ENCODE data around the gene ZNF668.

Gene ZNF668

GRCh38 chr16:31073970-31074813 is at the start of gene ZNF668, which contains the start of gene ZNF646:
Gene ZNF668, minus strand, starts transcription at chr16:31074240. Its CDS starts 9,781 bp downstream, at chr16:31064459.
Gene ZNF646, plus strand, starts transcription at chr16:31074422. Its CDS starts 1,903 bp downstream, at chr16:31076325.
- peak; percentile 98 for DNase-seq (ENCODE audit: low read depth)

GRCh38 chr16:31120129-31120528 is 46.1 kb upstream of the ZNF668 start:
- no peak for DNase-seq (ENCODE audit: low read depth)

- no peak for DNase-seq (ENCODE audit: low read depth)
Observed at GRCh38 chr16:31118223-31119155, 44.4 kb upstream of the ZNF668 start.

GRCh38 chr16:31117384-31118222 is 43.6 kb upstream of the ZNF668 start, which contains the start of gene KAT8:
Gene KAT8, plus strand, starts transcription at chr16:31117664. Its CDS starts 18 bp downstream, at chr16:31117682.
- DNase-seq (ENCODE audit: low read depth) = peak; percentile 96

GRCh38 chr16:31114468-31114867 is 40.4 kb upstream of the ZNF668 start:
- DNase-seq (ENCODE audit: low read depth) = no peak

DNA sequence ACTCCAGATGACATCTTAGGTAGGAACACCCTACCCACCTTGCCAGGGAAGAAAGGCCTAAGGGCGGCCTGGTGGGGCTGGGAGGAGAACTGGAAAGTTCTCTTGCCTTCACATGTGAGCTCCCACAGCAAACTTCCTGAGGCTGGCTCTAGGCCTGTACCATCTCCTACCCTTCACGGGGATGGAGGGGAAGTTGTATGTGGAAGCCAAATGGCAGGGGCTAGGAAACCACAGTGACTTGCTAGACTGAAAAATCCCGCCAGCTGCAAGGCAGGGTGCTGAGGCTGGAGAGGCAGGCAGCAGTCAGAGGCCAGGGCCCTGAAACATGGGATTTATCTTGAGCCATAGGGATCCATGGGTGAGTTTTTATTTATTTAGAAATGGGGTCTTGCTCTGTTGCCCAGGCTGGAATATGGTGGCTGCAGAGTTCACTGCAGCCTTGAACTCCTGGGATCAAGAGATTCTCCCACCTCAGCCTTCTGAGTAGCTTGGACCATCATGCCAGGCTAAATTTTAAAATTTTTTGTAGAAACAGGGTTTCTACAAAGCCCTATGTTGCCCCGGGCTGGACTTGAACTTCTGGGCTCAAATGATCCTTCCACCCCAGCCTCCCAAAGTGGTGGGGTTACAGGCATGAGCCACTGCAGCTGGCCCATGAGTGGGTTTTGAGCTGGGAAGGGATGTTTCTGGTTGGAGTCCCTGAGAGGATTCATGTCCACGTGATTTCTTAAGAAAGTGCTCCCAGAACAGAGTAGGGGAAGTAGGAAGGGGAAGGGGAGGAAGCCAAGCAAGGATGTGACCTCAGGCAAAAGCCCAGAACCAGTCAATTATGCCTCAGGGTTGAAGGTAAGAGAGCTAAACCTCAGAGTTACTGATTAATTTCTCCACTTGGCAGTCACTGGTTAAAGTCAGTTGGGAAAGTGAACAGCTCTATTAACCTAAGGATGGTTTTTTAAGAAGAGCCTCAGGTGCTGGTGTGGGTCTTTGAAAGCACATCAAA is 39.4 kb upstream of the ZNF668 start:
- DNase-seq (ENCODE audit: low read depth) = no peak

DNA sequence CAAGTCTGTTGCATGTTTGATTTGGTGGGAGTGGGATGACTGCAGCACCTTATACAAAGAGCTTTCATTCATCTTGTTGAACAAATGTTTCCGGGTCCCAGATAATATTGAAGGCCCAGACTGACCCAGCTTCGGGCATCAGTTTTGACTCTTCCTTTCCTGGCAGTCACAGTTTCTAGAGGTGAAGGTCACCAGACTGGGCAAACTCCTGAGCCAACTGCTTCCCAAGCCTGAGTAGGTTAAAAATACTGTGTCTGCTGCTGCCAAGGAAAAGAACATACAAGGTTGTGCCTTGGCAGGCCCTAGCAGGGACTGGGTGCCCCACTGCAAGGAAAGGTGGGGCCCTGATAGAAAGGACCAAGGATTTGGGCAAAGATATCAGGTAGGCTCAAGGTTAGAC is 38.7 kb upstream of the ZNF668 start:
- no peak for DNase-seq (ENCODE audit: low read depth)

GRCh38 chr16:31111881-31112466 is 37.9 kb upstream of the ZNF668 start:
- DNase-seq (ENCODE audit: low read depth) = no peak

- DNase-seq (ENCODE audit: low read depth) = no peak
Observed at GRCh38 chr16:31110106-31111034, 36.3 kb upstream of the ZNF668 start.

GRCh38 chr16:31109622-31110021 is 35.6 kb upstream of the ZNF668 start:
- no peak for DNase-seq (ENCODE audit: low read depth)

- no peak for DNase-seq (ENCODE audit: low read depth)
Observed at GRCh38 chr16:31108794-31109558, 34.9 kb upstream of the ZNF668 start.

- DNase-seq (ENCODE audit: low read depth) = peak; percentile 53
Observed at GRCh38 chr16:31108035-31108793, 34.2 kb upstream of the ZNF668 start, which contains the start of gene BCKDK. Gene BCKDK, plus strand, starts transcription at chr16:31108386. Its CDS starts 838 bp downstream, at chr16:31109224.

- DNase-seq (ENCODE audit: low read depth) = no peak
Observed at GRCh38 chr16:31107465-31107867, 33.4 kb upstream of the ZNF668 start.

- no peak for DNase-seq (ENCODE audit: low read depth)
Observed at GRCh38 chr16:31106509-31107464, 32.7 kb upstream of the ZNF668 start.

- DNase-seq (ENCODE audit: low read depth) = peak; percentile 69
Observed at GRCh38 chr16:31105677-31106213, 31.7 kb upstream of the ZNF668 start.
